ES-I3 (cell line): ENCODE results near the gene PGLYRP3.
"Not testable (repeated sequence)": the region's sequence is repeated elsewhere in the genome, so short reads cannot be mapped to it uniquely, and the experiment has no call there.

Experiments used
- H3K36me3 ChIP-seq: 2 replicates; pipeline ENCODE4 v1.6.1; 2013; ENCODE audit warnings: mild to moderate bottlenecking, low read length, control low read depth, moderate library complexity; ENCODE audit not compliant: insufficient read depth
- H3K4me1 ChIP-seq: 2 replicates; pipeline ENCODE4 v1.6.1; 2013; ENCODE audit warnings: mild to moderate bottlenecking, control low read depth, low read length; ENCODE audit not compliant: insufficient read depth
- H3K9ac ChIP-seq: 2 replicates; pipeline ENCODE4 v1.6.1; 2013; ENCODE audit warnings: low read depth, mild to moderate bottlenecking, low read length, moderate library complexity
- H3K9me3 ChIP-seq: 2 replicates; pipeline ENCODE4 v1.6.1; 2013; ENCODE audit warnings: mild to moderate bottlenecking, low read length, moderate library complexity; ENCODE audit not compliant: control insufficient read depth, insufficient read depth

Gene PGLYRP3

GRCh38 chr1:153353226-153353947 is 40.6 kb upstream of the PGLYRP3 start:
- H3K9me3 ChIP-seq: no peaks in the 10 kb centered on the region
- no peaks in the 10 kb centered on the region for H3K36me3 ChIP-seq
- no peak overlapping the region for H3K9ac ChIP-seq
- H3K4me1 ChIP-seq: no peaks in the 10 kb centered on the region

- Histone ChIP-seq H3K9ac (no peak overlapping the region), H3K9me3 (no peaks in the 10 kb centered on the region), H3K4me1 (no peaks in the 10 kb centered on the region), H3K36me3 (no peaks in the 10 kb centered on the region)
Measured at GRCh38 chr1:153352523-153352922, 39.8 kb upstream of the PGLYRP3 start.

GRCh38 chr1:153350321-153350957 is 37.7 kb upstream of the PGLYRP3 start:
- no peak overlapping the region for H3K9ac ChIP-seq
- H3K4me1 ChIP-seq: no peaks in the 10 kb centered on the region
- no peaks in the 10 kb centered on the region for H3K36me3 ChIP-seq
- H3K9me3 ChIP-seq: no peaks in the 10 kb centered on the region

- no peak overlapping the region for H3K9ac ChIP-seq
Measured at GRCh38 chr1:153349363-153350320, 36.9 kb upstream of the PGLYRP3 start.

GRCh38 chr1:153348511-153349362 is 36.0 kb upstream of the PGLYRP3 start, which contains the start of gene PGLYRP4:
PGLYRP4 (minus strand) TSS chr1:153348841; CDS start chr1:153347932, 909 bp downstream.
- no peak within 1 kb of the TSS for H3K9ac ChIP-seq
- H3K36me3 ChIP-seq: no peaks in the 10 kb centered on the region
- no peaks in the 10 kb centered on the region for H3K9me3 ChIP-seq
- H3K4me1 ChIP-seq: no peaks in the 10 kb centered on the region

More at GRCh38 chr1:153349363-153350320, 36.9 kb upstream of the PGLYRP3 start:
- H3K9me3 ChIP-seq: no peaks in the 10 kb centered on the region
- no peaks in the 10 kb centered on the region for H3K4me1 ChIP-seq
- H3K36me3 ChIP-seq: no peaks in the 10 kb centered on the region

GRCh38 chr1:153347856-153348255 is 35.1 kb upstream of the PGLYRP3 start:
- no peaks in the 10 kb centered on the region for H3K36me3 ChIP-seq
- H3K9ac ChIP-seq: no peak overlapping the region
- no peaks in the 10 kb centered on the region for H3K4me1 ChIP-seq
- H3K9me3 ChIP-seq: no peaks in the 10 kb centered on the region

GRCh38 chr1:153347049-153347448 is 34.3 kb upstream of the PGLYRP3 start:
- H3K36me3 ChIP-seq, H3K9me3 ChIP-seq, H3K4me1 ChIP-seq, H3K9ac ChIP-seq: not testable (repeated sequence)

- no peaks in the 10 kb centered on the region for H3K9me3 ChIP-seq
- H3K36me3 ChIP-seq: no peaks in the 10 kb centered on the region
- H3K9ac ChIP-seq: no peak overlapping the region
- H3K4me1 ChIP-seq: no peaks in the 10 kb centered on the region
Measured at GRCh38 chr1:153346077-153346723, 33.4 kb upstream of the PGLYRP3 start.

GRCh38 chr1:153345187-153346076 is 32.7 kb upstream of the PGLYRP3 start:
- Histone ChIP-seq H3K9me3 (no peaks in the 10 kb centered on the region), H3K36me3 (no peaks in the 10 kb centered on the region), H3K4me1 (no peaks in the 10 kb centered on the region), H3K9ac (no peak overlapping the region)

- Histone ChIP-seq H3K9me3 (no peaks in the 10 kb centered on the region), H3K36me3 (no peaks in the 10 kb centered on the region), H3K9ac (no peak overlapping the region), H3K4me1 (no peaks in the 10 kb centered on the region)
Measured at GRCh38 chr1:153344718-153345025, 31.9 kb upstream of the PGLYRP3 start.

GRCh38 chr1:153343811-153344717 is 31.3 kb upstream of the PGLYRP3 start:
- Histone ChIP-seq H3K4me1 (no peaks in the 10 kb centered on the region), H3K9ac (no peak overlapping the region), H3K9me3 (no peaks in the 10 kb centered on the region), H3K36me3 (no peaks in the 10 kb centered on the region)

- H3K9ac ChIP-seq: no peak overlapping the region
- no peaks in the 10 kb centered on the region for H3K36me3 ChIP-seq
- H3K4me1 ChIP-seq: no peaks in the 10 kb centered on the region
- H3K9me3 ChIP-seq: no peaks in the 10 kb centered on the region
Measured at GRCh38 chr1:153343040-153343681, 30.4 kb upstream of the PGLYRP3 start.
